Fibroblast of skin of right quadriceps (primary cell): Measurements from ENCODE around the gene MYCBP.
"Not testable (repeated sequence)": the region's sequence is repeated elsewhere in the genome, so short reads cannot be mapped to it uniquely, and the experiment has no call there.

ENCODE experiments used
- DNase-seq: peaks from one replicate; pipeline ENCODE4 v3.0.0-alpha.2; 2013

The MYCBP gene, protein sequence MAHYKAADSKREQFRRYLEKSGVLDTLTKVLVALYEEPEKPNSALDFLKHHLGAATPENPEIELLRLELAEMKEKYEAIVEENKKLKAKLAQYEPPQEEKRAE

DNA sequence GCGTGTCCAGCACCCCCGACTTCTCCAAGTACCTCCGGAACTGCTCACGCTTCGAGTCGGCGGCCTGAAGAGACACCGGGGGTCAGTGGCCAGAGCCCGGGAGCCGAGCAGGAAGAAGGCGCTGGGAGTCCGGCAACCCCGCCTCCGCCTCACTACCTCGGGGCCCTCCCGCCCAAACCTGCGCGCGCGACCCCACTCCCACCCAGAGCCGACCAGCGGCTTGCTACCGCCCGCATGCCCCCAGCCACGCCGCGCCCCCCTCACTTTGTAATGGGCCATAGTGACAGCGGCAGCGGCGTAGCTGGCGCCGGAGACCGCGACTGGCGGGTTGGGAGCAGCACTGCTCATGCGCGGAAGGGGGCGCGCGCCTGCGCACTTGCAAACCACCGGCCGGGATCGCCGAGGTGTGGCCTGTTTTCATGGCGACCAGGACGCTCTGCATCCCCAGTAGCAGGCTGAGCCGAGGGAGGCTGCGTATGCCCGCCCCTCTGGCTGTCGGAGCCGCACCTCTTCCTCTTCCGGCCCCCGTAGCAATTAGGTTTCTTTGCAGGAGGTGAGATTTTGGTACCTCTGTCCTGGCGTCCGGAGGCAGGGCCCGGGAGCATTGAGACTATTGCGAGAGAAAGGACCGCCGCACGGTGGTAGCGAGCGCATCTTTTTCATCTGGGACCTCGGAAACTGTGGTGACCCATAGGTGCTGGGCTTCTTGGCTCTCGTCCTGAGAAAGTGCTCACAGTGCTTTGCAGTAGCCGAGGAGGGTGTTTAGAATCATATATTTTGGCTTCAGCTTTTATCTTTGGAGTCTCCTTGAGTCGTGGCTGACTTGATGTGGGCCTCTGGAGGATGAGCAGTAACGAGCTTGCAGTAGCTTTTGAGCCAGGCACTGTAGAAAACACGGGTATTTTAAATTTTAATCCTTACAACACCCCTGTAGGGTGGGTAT, at the start of gene MYCBP:
TSS of gene MYCBP (minus strand) at position 322 of the 943 bp plus-strand sequence. CDS start at position 279, 43 bp downstream.
- DNase-seq = peak; percentile 93

GRCh38 chr1:38919130-38919529, 46.0 kb upstream of the MYCBP start:
- DNase-seq = no peak

- DNase-seq = no peak
Measured at GRCh38 chr1:38918568-38918967, 45.4 kb upstream of the MYCBP start.

DNA sequence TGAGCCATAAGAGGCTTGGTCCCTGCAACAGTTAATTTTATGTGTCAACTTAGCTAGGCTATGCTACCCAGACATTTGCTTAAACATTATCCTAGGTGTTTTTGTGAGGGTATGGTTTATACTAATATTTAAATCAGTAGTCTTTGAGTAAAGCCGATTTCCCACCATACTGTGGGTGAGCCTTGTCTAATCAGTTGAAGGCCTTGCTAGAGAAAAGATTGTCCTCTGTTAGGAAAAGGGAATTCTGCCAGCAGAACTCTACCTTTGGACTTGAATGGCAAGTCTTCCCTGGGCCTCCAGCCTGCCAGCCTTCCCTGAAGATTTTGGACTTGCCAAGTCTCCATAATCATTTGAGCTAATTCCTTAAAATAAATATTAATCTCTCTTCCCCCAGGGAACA, 44.6 kb upstream of the MYCBP start:
- no peak for DNase-seq

DNA sequence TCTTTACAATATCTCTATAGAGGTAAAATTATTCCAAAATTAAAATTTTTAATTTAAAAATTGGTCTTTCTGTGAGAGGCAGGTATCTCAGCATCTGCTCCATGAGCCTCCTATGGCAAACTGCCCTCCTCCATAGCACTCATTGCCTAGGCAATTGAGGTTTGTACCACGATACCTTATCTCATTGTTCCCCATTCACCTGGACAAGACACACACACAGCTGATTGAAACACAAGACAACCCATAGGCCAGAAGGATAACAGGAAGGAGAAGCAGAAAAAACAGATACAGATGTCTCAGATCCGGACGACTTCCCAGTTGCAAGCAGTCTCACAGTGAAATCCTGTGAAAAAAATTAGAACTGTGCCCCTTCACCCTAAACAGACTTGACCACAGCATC, 44.2 kb upstream of the MYCBP start:
- no peak for DNase-seq

DNA sequence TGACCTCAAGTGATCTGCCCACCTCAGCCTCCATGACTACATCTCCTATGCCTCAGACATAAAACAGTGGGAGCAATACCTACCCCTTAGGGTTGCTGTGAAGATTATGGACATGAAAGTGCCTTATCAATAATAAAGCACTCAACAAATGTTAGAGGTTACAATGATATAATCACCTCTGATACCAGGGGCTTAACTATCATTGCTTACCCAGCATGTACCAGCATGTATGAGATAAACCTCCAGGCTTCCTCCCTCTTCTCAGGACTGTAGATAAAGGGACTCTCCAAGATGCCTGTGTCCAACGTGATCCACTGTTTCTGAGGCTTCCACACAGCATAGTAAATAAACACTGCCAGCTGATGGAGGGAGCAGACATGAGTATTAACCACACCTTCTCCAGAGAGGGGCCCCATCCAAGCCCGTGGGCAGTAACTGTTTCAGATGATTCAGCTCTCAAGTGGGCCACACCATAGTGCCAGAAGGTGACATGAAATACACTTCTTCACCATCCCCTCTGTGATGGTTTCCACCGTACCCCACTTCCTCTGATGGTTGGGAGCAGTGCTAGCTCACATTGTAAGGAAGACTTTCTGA, 42.3 kb upstream of the MYCBP start:
- DNase-seq = no peak

DNA sequence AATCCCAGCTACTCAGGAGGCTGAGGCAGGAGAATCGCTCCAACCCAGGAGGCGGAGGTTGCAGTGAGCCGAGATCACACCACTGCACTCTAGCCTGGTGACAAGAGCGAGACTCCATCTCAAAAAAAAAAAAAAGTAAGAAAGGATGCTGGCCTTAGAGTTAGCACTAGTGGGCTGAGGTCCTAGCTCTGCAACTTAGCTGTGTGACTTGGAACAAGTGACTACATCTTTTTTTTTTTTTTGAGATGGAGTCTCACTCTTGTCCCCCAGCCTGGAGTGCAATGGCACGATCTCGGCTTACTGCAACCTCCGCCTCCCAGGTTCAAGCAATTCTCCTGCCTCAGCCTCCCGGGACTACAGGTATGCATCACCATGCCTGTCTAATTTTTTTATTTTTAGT, 41.8 kb upstream of the MYCBP start:
- not testable (repeated sequence) for DNase-seq

GRCh38 chr1:38908821-38909220, 35.7 kb upstream of the MYCBP start:
- DNase-seq = no peak

GRCh38 chr1:38905985-38906384, 32.8 kb upstream of the MYCBP start:
- DNase-seq = no peak

- DNase-seq = no peak
Measured at GRCh38 chr1:38899560-38899959, 26.4 kb upstream of the MYCBP start.

- peak; percentile 20 for DNase-seq
Measured at GRCh38 chr1:38898653-38899230, 25.6 kb upstream of the MYCBP start.

DNA sequence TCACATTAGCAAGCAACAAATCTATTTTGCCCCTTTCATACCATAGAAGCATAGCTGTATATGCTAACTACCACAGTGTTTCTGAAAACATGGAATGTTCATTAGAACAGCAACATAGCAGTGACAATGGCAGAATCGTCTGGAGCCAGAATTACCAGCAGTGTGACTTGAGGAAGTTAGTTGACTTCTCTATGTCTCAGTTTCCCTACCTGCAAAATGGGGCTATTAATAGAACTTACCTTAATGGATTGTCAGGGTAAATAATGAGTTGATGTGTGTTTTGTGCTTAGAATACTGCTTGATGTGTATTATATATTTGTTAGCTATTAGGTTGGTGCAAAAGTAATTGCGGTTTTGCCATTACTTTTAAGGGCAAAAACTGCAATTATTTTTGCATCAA, 23.0 kb upstream of the MYCBP start:
- no peak for DNase-seq

- peak; percentile 7 for DNase-seq
Measured at GRCh38 chr1:38892976-38893375, 19.8 kb upstream of the MYCBP start.

GRCh38 chr1:38891753-38892152, 18.6 kb upstream of the MYCBP start:
- no peak for DNase-seq

GRCh38 chr1:38889589-38889988, 16.4 kb upstream of the MYCBP start:
- no peak for DNase-seq

DNA sequence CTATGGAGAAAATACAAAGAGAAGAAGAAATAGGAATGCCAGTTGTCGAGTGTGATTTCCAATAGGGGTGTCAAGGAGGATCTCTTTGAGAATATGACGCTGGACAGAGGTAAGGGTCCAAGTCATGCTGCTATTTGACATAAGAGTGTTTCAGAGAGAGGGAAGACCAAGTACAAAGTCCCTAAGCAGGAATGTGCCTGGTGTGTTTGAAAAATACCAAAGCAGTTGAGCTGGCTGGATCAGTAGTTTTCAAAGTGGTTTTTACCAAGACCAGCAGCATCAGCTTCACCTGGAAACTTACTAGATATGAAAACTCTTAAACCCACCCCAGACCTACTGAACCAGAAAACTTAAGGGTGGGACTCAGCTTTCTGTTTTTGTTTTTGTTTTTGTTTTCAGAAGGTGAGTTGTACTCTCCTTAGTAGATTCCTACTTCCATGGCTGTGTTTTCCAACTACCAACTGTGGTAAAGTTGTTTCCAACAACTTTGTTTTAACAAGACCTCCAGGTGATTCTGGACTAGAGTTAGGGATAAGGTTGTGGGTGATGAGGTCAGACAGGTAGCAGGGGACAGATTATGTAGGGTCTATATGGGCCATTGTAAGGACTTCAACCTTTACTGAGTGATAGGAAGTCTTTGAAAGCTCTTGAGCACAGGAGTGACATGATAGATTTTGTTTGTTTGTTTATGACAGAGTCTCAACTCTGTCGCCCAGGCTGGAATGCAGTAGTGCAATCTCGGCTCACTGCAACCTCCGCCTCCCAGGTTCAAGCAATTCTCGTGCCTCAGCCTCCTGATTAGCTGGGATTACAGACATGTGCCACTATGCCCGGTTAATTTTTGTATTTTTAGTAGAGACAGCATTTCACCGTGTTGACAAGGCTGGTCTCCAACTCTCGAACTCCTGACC, 15.5 kb upstream of the MYCBP start:
- no peak for DNase-seq

DNA sequence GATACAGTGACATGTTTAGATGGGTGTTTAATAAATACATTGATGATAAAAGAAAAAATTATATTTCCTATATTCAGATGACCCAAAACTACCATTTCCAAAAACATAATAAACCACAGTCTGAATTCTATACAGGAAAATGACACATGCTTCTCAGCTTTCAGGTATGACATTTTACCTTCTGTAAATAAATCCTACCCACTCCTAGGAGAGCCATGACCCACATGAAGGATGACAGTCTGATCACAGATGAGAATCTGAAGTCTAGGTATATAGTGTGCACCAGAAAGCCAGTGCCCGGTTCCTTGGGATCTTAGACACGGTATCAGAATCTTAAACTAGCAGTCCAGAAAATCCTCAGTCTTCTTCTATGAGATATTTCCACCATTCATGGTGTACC, 11.9 kb upstream of the MYCBP start:
- DNase-seq = no peak

- no peak for DNase-seq
Measured at GRCh38 chr1:38881487-38881886, 8.3 kb upstream of the MYCBP start, which contains the start of gene GJA9. Gene GJA9, minus strand, starts transcription at chr1:38881587. Its CDS starts 5,489 bp downstream, at chr1:38876098.

DNA sequence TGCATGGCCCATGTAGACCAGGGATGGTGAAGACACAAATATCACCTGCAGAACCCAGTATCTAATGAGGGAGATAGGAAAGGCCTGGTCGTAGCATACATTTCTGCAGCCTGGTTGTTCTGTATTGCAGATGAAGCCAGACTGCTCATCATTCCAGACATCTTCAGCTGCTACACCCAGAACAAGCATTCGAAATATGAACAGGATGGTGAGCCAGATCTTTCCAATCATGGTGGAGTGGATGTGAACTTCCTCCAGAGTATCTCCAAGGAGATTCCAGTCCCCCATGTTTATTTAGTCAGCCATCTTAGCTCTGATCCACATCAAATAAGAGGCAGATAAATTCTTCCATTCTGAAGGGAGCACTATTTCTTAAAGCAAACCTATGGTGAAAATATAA, 2.7 kb upstream of the MYCBP start:
- no peak for DNase-seq

DNA sequence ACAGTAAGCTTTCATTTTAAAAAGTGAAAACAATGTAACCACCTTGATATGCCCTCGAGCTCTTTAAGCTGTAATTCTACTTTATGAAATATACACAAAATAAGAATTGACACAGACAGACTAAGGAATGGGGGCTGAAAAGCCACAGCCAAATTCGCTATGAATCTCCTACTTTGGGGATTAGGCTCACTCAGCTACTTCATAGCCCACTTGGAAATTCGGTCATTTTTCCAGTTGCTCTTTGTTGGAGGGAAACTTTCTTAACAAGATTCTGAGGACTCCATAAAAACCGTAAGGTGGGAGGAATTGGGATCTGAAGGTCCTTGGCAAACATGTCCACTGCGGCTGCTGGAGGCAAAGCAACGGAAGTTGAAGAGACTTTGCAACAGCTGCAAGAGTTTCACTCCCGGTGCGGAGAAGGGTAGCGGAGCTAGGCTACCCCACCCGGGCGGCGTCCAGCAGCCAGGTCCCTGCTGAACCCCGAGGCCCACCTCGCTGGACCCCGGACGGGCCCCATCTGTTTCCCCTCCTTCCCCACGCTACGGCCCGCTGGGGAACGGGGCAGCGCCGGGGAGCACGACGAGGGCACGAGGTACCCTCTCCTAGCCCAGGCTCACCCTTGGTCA, 634 bp downstream of the MYCBP start:
- peak; percentile 6 for DNase-seq

DNA sequence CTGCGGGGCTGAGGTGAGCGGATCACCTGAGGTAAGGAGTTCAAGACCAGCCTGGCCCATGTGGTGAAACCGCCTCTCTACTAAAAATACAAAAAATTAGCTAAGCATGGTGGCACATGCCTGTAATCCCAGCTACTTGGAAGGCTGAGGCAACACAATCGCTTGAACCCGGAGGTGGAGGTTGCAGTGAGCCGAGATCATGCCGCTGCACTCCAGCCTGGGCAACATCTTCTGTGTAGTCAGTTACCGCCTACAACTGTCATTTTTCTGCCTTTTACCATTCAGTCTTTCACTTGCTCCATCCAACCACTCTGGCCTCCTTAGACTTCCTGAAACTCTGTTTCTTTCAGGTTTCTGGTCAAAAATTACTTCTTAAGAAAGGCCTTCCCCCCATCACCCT, 2.2 kb downstream of the MYCBP start:
- DNase-seq = no peak

DNA sequence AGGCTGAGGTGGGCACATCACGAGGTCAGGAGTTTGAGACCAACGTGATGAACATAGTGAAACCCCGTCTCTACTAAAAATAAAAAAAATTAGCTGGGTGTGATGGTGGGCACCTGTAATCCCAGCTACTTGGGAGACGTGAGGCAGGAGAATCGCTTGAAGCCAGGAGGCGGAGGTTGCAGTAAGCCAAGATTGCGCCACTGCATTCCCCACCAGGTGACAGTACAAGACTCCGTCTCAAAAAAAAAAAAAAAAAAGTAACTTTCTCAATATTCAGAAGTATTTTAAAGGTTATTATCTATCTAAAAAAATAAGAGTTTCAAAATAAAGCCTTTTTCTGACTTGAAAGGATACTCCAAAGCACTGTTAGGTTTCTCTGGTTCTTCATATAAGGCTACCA, 5.9 kb downstream of the MYCBP start:
- DNase-seq = no peak
